Fibroblast of skin of scalp (primary cell): Measurements from ENCODE around the gene PRC1.

Experiments used
- DNase-seq: peaks from one replicate; pipeline ENCODE4 v3.0.0-alpha.2; 2013

The PRC1 gene

GRCh38 chr15:90954712-90955623, 39.4 kb downstream of the PRC1 start, which contains the start of gene RCCD1:
Gene RCCD1, plus strand, starts transcription at chr15:90954884. Its CDS starts 1,851 bp downstream, at chr15:90956735.
- peak; percentile 95 for DNase-seq

- DNase-seq, result no peak
Observed at GRCh38 chr15:90953947-90954711, 40.2 kb downstream of the PRC1 start.

- no peak for DNase-seq
Observed at GRCh38 chr15:90952901-90953677, 41.2 kb downstream of the PRC1 start.

DNA sequence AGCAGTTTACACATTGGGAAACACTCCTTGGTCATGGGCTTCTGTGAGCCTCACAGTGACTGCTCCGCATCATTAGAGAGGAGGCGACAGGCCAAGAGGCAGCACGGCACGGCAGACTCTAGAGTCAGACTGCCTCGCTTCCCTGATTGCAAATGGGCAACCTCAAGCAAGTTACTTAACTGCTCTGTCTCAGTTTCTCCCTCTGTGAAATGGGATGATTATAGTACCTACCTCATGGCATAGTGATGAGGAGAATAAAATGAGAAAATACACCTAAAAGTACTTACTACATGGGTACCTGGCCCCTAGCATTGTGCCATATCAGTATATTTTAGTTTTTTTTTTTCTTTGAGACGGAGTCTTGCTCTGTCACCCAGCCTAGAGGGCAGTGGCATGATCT, 43.7 kb downstream of the PRC1 start:
- DNase-seq, result no peak

DNA sequence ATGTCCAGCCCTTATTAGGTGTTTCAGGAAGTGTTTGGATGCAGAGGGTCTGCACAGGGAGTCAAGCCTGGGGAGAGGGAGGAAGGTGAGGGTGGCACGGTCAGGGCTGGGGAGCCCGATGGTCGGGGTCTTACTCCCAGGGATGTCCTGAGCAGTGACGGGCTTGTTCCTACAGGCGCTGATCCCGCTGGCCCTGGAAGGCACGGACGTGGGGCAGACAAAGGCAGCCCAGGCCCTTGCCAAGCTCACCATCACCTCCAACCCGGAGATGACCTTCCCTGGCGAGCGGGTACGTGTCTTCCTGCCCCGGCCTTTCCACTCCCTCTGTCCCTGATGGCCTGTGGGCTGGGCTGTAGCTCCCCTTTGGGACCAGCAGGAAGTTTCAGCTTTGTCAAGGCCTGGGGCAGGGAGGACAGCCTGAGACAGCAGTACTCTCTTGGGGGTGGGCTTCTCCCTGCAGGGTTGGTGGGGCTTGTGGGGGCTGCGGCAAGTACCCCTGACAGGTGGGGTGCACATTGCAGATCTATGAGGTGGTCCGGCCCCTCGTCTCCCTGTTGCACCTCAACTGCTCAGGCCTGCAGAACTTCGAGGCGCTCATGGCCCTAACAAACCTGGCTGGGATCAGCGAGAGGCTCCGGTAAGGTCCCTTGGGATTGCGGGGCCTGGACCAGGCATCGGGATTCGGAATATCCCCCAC, 44.2 kb downstream of the PRC1 start:
- DNase-seq, result no peak

DNA sequence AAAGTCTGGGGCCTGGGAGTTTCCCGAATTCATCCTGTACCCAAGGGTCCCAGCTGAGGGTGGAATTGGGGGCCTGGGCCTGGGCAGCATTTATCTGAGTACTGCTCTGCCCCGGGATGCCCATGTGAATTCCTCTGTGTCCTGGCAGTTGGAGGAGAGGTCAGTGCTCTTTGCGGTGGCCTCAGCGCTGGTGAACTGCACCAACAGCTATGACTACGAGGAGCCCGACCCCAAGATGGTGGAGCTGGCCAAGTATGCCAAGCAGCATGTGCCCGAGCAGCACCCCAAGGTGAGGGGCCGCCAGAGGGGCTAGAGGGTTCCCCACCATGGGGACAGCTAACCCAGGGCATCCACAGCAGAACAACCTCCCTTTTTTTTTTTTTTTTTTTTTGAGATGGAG, 45.8 kb downstream of the PRC1 start:
- DNase-seq, result no peak

DNA sequence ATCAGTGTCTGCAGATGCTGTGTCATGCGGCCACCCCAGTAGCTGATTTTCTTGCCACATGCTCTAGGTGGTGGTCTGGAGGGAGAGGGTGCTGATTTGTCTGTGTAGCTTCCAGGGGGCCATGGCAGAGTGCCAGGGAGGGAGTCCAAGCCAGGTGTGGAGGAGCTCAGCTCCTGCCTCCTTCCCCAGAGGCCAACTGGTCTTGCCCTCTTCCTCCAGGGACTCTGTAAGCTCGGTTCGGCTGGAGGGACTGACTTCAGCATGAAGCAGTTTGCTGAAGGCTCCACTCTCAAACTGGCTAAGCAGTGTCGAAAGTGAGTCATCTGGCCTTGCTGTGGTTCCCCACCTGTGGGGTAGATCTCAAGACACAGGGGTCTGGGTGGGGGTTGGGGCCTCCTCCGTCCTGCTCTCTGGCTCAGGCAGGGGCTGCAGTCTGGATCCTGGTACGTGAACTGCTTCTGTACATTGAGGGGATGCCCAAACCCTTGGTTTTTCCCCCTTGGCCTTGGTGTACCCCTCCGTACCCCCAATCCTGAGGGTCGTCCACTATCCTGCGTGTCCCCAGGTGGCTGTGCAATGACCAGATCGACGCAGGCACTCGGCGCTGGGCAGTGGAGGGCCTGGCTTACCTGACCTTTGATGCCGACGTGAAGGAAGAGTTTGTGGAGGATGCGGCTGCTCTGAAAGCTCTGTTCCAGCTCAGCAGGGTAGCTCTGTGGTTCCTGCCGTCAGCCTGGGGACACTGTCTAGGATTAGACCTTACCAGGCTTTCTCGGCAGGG, 46.6 kb downstream of the PRC1 start:
- no peak for DNase-seq

DNA sequence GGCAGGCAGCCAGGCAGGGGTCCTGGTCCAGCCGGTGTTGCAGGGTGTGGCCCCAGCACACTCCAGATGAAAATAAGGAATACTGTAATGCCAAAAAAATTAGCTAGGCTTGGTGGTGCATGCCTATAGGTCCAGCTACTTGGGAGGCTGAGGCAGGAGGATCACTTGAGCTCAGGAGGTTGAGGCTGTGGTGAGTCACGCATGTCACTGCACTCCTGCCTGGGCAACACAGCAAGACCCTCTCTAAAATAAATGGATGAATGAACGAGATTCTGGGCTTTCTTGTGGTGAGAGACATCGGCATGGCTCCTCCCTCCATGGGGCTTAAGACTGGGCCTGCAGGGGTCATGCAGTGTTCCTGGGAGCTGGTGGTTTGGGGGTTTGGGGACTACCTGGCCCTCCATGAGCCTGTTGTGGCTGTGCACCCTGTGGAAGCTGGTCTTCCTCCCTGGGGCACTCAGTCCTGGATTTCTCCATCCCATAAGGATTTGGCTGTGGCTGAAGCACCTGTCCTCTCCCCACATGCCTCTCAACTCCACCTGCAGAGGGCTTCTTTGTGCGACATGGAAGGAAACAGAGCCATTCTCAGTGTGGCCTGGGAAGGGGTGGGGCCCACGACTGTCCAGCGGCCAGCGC, 47.3 kb downstream of the PRC1 start:
- DNase-seq, result no peak

GRCh38 chr15:90946538-90946937, 47.8 kb downstream of the PRC1 start:
- DNase-seq, result no peak

- DNase-seq, result no peak
Observed at GRCh38 chr15:90945091-90945490, 49.2 kb downstream of the PRC1 start.

DNA sequence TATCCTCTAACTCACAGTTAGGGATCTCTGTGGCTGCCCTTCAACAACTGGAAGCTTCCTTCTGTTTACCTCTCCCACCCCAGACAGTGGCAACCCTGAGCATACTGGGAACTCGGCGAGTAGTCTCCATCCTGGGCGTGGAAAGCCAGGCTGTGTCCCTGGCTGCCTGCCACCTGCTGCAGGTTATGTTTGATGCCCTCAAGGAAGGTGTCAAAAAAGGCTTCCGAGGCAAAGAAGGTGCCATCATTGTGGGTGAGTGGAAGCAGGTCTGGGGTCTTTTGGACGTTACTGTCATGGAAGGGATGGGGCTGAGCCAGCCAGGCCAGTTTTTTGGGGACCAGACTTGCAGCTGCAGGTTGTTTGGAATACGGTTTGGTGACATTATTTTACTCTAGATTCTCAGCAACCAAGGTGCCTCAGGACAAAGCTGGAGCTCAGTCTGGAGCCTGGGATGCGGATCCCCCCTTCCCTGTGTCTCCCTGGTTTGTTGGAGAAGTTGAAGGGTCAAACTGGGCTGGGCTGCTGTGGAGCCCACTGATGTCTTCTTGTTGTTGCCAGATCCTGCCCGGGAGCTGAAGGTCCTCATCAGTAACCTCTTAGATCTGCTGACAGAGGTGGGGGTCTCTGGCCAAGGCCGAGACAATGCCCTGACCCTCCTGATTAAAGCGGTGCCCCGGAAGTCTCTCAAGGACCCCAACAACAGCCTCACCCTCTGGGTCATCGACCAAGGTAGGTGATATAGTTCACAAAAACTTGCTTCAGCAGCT, 51.8 kb downstream of the PRC1 start:
- no peak for DNase-seq

GRCh38 chr15:90941038-90941437, 53.3 kb downstream of the PRC1 start:
- DNase-seq, result no peak

- no peak for DNase-seq
Observed at GRCh38 chr15:90939756-90940155, 54.6 kb downstream of the PRC1 start.

DNA sequence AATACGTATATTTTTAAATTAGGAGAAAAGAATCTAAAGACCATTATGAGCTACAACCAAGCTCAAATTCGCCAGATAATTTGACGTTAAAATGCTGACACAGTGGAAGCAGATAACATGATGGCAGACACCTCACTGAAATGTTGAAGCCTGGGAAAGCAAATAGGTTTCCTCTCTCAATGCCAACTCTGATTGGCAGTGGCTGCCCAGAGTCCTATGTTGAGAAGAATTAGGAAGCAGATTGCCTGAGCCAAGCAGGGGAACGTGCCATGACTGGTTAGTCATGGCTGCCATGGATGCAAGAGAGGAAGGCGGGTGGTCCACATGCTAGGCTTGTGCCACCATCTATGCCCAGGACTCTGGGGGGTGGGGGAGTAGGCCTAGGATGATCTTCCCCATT, 56.1 kb downstream of the PRC1 start:
- DNase-seq, result no peak

DNA sequence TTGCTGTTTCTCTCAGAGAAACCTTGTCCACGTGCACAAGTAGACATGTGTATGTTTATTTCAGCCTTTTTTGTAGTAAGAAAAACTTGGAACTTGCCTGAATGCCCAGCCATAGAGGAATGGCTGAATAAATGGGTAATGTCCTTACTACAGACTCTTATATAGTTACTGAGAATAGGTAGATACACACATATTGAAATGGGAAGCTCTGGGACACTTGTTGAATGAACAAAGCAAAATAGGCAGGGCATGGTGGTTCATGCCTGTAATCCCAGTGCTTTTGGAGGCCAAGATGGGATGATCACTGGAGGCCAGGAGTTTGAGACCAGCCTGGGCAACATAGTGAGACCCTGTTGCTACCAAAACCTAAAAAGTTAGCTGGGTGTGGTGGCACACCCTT, 57.5 kb downstream of the PRC1 start:
- no peak for DNase-seq

DNA sequence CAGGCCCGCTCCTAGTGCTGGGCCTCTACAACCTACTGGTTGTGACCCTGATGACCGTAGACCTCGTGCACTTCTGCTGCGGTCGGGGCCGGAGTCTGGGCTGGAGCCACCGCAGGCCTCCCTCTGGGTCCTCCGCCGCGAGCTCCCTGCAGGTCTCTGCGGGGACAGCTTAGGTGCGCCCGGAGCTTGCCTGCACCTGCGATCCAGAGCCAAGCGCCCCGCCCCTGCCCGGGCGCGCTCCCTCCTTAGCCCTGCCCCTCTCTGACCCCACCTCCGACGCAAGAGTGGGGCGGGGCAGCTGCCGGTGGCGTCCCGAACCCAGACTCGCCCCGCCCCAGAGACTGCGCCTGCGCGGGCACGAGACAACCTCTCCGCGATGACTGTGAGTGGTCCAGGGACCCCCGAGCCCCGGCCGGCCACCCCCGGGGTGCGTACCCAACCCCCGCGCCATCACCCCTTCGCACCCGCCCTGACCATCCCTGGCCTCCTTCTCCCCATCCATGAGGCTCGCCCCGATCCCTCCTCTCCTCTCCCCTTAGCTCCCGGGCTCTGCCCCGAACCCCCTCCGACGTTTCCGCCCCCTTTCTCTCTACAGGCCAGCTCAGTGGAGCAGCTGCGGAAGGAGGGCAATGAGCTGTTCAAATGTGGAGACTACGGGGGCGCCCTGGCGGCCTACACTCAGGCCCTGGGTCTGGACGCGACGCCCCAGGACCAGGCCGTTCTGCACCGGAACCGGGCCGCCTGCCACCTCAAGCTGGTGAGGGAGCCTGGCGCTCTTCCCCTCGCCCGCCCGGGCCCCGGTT, 59.2 kb downstream of the PRC1 start, which contains the start of gene UNC45A:
Gene UNC45A, plus strand, starts transcription at position 337 of the 803 bp plus-strand sequence. Its CDS starts 40 bp downstream, at position 377.
- DNase-seq, result peak; percentile 84

DNA sequence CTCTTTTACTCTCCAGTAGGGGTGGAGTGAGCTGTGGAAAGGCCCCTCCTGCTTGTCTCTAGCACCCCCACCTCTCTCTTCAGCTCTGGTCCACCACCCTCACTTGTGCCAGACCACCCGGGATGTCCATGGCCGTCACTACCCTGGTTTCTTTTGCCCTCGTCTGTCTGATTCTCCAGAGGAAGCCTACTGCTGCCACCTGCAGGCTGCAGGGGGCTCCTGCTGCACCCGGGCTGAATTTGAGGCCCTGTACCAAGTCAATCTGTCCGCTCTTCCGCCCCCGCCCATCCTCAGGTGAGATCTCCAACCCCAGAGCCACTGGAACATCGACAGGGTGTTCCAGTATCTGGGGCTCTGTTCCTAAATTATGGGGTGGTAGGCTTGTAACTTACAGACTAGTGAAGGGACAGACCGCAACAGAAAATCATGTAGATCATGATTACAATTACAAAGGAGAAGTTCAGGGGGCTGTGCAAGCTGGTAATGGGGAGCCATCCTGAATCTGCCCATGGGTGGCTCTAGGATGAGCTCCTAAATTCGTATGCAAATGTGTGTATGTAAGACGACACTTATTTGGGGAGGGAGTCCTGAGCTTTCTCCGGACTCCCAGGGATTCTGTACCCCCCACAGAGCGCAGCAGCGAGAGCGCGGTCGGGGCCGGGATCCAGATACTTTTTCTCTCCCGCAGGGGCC, 59.9 kb downstream of the PRC1 start:
- peak; percentile 81 for DNase-seq

- no peak for DNase-seq
Observed at GRCh38 chr15:90933301-90933700, 61.0 kb downstream of the PRC1 start.

GRCh38 chr15:90932660-90932991, 61.7 kb downstream of the PRC1 start:
- DNase-seq, result no peak
